ENCODE data around the gene AMMECR1.

The AMMECR1 gene

GRCh38 chrX:110310896-110311295, 7.0 kb downstream of the AMMECR1 start:
- DNase-seq: no peak

GRCh38 chrX:110310000-110310790, 7.7 kb downstream of the AMMECR1 start:
- DNase-seq: no peak

- DNase-seq: no peak
Measured at GRCh38 chrX:110308220-110308619, 9.7 kb downstream of the AMMECR1 start.

- DNase-seq: no peak
Measured at GRCh38 chrX:110304884-110305283, 13.0 kb downstream of the AMMECR1 start.

GRCh38 chrX:110304371-110304770, 13.5 kb downstream of the AMMECR1 start:
- DNase-seq: no peak

GRCh38 chrX:110302975-110303374, 14.9 kb downstream of the AMMECR1 start:
- DNase-seq: no peak

GRCh38 chrX:110301194-110301593, 16.7 kb downstream of the AMMECR1 start:
- DNase-seq: no peak

GRCh38 chrX:110294087-110294486, 23.8 kb downstream of the AMMECR1 start:
- no peak for DNase-seq

GRCh38 chrX:110293658-110294057, 24.2 kb downstream of the AMMECR1 start:
- DNase-seq: no peak

- DNase-seq: no peak
Measured at GRCh38 chrX:110287605-110288004, 30.3 kb downstream of the AMMECR1 start.

- DNase-seq: no peak
Measured at GRCh38 chrX:110286106-110286505, 31.8 kb downstream of the AMMECR1 start.

GRCh38 chrX:110284159-110284558, 33.7 kb downstream of the AMMECR1 start:
- no peak for DNase-seq

- DNase-seq: no peak
Measured at GRCh38 chrX:110282922-110283321, 35.0 kb downstream of the AMMECR1 start.

- no peak for DNase-seq
Measured at GRCh38 chrX:110281377-110281776, 36.5 kb downstream of the AMMECR1 start.

- no peak for DNase-seq
Measured at GRCh38 chrX:110280954-110281353, 36.9 kb downstream of the AMMECR1 start.

GRCh38 chrX:110277609-110278008, 40.3 kb downstream of the AMMECR1 start:
- no peak for DNase-seq

GRCh38 chrX:110276778-110277177, 41.1 kb downstream of the AMMECR1 start:
- no peak for DNase-seq

GRCh38 chrX:110268886-110269285, 49.0 kb downstream of the AMMECR1 start:
- DNase-seq: no peak

- DNase-seq: no peak
Measured at GRCh38 chrX:110268395-110268794, 49.5 kb downstream of the AMMECR1 start.

GRCh38 chrX:110267874-110268273, 50.0 kb downstream of the AMMECR1 start:
- DNase-seq: no peak

- DNase-seq: no peak
Measured at GRCh38 chrX:110265661-110266060, 52.2 kb downstream of the AMMECR1 start.

- DNase-seq: no peak
Measured at GRCh38 chrX:110259117-110259516, 58.8 kb downstream of the AMMECR1 start.

- no peak for DNase-seq
Measured at GRCh38 chrX:110258552-110258951, 59.3 kb downstream of the AMMECR1 start.

- peak; percentile 58 for DNase-seq
Measured at GRCh38 chrX:110257889-110258288, 60.0 kb downstream of the AMMECR1 start.

- no peak for DNase-seq
Measured at GRCh38 chrX:110252711-110253110, 65.2 kb downstream of the AMMECR1 start.
